Psoas muscle (tissue), 8 donors: Measurements from ENCODE around the gene CUL3. TPM values are rescaled to one million over a fixed set of nuclear protein-coding genes. Genes with fewer than 3 reads are reported as not detected.

Experiments used
- ATAC-seq, 4 donors: fragments of 200-7000 bp; cut with Tn5 transposase; one replicate each; pipeline ENCODE4 v1.9.1; 2020; ENCODE audit warnings: moderate library complexity in 3 of 4, mild to moderate bottlenecking in 2 of 4
- DNase-seq, 2 donors: peaks; one replicate each; pipeline ENCODE4 v3.0.0-alpha.2; 2020
- H3K27ac ChIP-seq: fragments of 200-600 bp; one replicate; pipeline ENCODE4 v1.8.0; 2022
- H3K27me3 ChIP-seq, 3 donors: fragments of 200-600 bp in 1 of 3; one replicate each; pipeline versions ENCODE4 v1.6.1 to v1.8.0; 2013 to 2022; ENCODE audit warnings: low read length in 2 of 3, mild to moderate bottlenecking in 2 of 3, moderate library complexity in 1 of 3; ENCODE audit not compliant: insufficient read depth in 3 of 3
- H3K36me3 ChIP-seq, 2 donors: fragments of 200-600 bp in 1 of 2; one replicate each; pipeline versions ENCODE4 v1.6.1 to v1.8.0; 2013 to 2022; ENCODE audit warnings: low read depth in 1 of 2, mild to moderate bottlenecking in 1 of 2, moderate library complexity in 1 of 2; ENCODE audit not compliant: insufficient read depth in 1 of 2
- H3K4me1 ChIP-seq: fragments of 200-600 bp; one replicate; pipeline ENCODE4 v1.8.0; 2022
- H3K4me3 ChIP-seq: fragments of 200-600 bp; one replicate; pipeline ENCODE4 v1.8.0; 2022; ENCODE audit warnings: mild to moderate bottlenecking
- H3K9me3 ChIP-seq: fragments of 200-600 bp; one replicate; pipeline ENCODE4 v1.8.0; 2022
- CTCF ChIP-seq: fragments of 200-600 bp; IDR thresholded peaks from one replicate; pipeline ENCODE4 v1.8.0; 2022; ENCODE audit warnings: antibody characterized with exemption
- WGBS, 3 donors: extraction: QIAGEN DNeasy Blood & Tissue Kit; methylation state at CpG; one replicate each; pipeline versions ENCODE4 v1.1.6 to v1.1.7; 2013; 5-methylcytosine and 5-hydroxymethylcytosine counted together
- intact Hi-C, 2 donors: fragments of 100-400 bp; cut with DNase I; formaldehyde crosslinking; loops; one replicate each; pipeline versions ENCODE4 v1.11.0 to v1.14.2; 2022
- polyA plus RNA-seq, 3 donors: library from polyadenylated mRNA; stranded (reverse); fragments of 200-250 nt; gene quantifications; one replicate each; pipeline ENCODE4 v1.2.3, GENCODE V29; 2013
- total RNA-seq, 4 donors: library from RNA; stranded (reverse); fragmentation: NEBNext Ultra II Directional in 2 of 4; extraction: Animal tissue kit (Norgen Biotek cat#: 25700) in 2 of 4; gene quantifications; one replicate each; pipeline versions ENCODE4 v1.2.1 to v1.2.4, GENCODE V29; 2021 to 2023
- donor health status: healthy with polysubstance abuse.
- donor health status: DM: no; HTN: no; CAD: no; lungs with moderate emphysema.
- donor health status: Bipolar disorder and iron deficiency.
- donor health status: healthy.
- donor health status: DM: yes; HTN: yes; CAD: no.
- donor health status: DM: no; HTN: no; CAD: no.
- donor health status: DM: no; HTN: no; CAD: no.
- donor health status: DM: yes; HTN: yes; CAD: no.

CUL3 gene
- total and polyA plus RNA-seq, 7 donors, result 103 to 218 (median 128) TPM

- H3K9me3 ChIP-seq, result no peaks in the 10 kb centered on the region
- no peaks in the 10 kb centered on the region for H3K4me1 ChIP-seq
- ATAC-seq, result no peak
- no peak overlapping the region for H3K4me3 ChIP-seq
- intact Hi-C loops, result no loop called here
- no peak overlapping the region for H3K27ac ChIP-seq
- no peak for DNase-seq
- no peaks in the 10 kb centered on the region for H3K36me3 ChIP-seq
- no peaks in the 10 kb centered on the region for H3K27me3 ChIP-seq
- TF ChIP-seq CTCF, result no peak
- WGBS, 3 donors, result 67 to 81% (median 71%) methylated on average over 4 of the region's 4 CpGs
Observed at GRCh38 chr2:224434618-224435017, 150.5 kb downstream of the CUL3 start.

- no peak overlapping the region for H3K27ac ChIP-seq
- ATAC-seq, result no peak
- H3K4me1 ChIP-seq, result no peaks in the 10 kb centered on the region
- DNase-seq, result no peak
- 63 to 79% (median 74%) methylated on average over 10 of the region's 10 CpGs for WGBS, 3 donors
- intact Hi-C loops, result no loop called here
- H3K27me3 ChIP-seq, result no peaks in the 10 kb centered on the region
- TF ChIP-seq CTCF, result no peak
- no peaks in the 10 kb centered on the region for H3K9me3 ChIP-seq
- no peaks in the 10 kb centered on the region for H3K36me3 ChIP-seq
- H3K4me3 ChIP-seq, result no peak overlapping the region
Observed at GRCh38 chr2:224433442-224433841, 151.7 kb downstream of the CUL3 start.

- WGBS, 3 donors, result 75 to 85% (median 82%) methylated on average over 6 of the region's 6 CpGs
- ATAC-seq, result no peak
- TF ChIP-seq CTCF, result no peak
Observed at GRCh38 chr2:224432003-224432579, 153.1 kb downstream of the CUL3 start.

GRCh38 chr2:224429441-224429810, 155.7 kb downstream of the CUL3 start:
- intact Hi-C loops, result no loop called here
- Histone ChIP-seq H3K27ac (peak overlapping the region; percentile 46), H3K4me3 (no peak overlapping the region), H3K4me1 (no peaks in the 10 kb centered on the region), H3K27me3 (no peaks in the 10 kb centered on the region), H3K36me3 (no peaks in the 10 kb centered on the region), H3K9me3 (no peaks in the 10 kb centered on the region)
- TF ChIP-seq CTCF, result no peak
- peak in 1 of 4 donors; percentile 8 for ATAC-seq
- DNase-seq, result no peak
- 28 to 53% (median 28%) methylated on average over 2 of the region's 2 CpGs for WGBS, 3 donors

More at GRCh38 chr2:224432003-224432579, 153.1 kb downstream of the CUL3 start:
- no peaks in the 10 kb centered on the region for H3K4me1 ChIP-seq
- no peak overlapping the region for H3K27ac ChIP-seq
- DNase-seq, result no peak
- no peaks in the 10 kb centered on the region for H3K9me3 ChIP-seq
- no peaks in the 10 kb centered on the region for H3K36me3 ChIP-seq
- no peaks in the 10 kb centered on the region for H3K27me3 ChIP-seq
- no peak overlapping the region for H3K4me3 ChIP-seq
- intact Hi-C loops, result no loop called here
